ELF-1 (cell line): ENCODE measurements around the gene CAPN1.
"Not testable (repeated sequence)": the region's sequence is repeated elsewhere in the genome, so short reads cannot be mapped to it uniquely, and the experiment has no call there.

Experiments
- DNase-seq: peaks from one replicate; pipeline ENCODE4 v3.0.0-alpha.2; 2016; ENCODE audit warnings: low read depth, low spot score

CAPN1 gene

DNA sequence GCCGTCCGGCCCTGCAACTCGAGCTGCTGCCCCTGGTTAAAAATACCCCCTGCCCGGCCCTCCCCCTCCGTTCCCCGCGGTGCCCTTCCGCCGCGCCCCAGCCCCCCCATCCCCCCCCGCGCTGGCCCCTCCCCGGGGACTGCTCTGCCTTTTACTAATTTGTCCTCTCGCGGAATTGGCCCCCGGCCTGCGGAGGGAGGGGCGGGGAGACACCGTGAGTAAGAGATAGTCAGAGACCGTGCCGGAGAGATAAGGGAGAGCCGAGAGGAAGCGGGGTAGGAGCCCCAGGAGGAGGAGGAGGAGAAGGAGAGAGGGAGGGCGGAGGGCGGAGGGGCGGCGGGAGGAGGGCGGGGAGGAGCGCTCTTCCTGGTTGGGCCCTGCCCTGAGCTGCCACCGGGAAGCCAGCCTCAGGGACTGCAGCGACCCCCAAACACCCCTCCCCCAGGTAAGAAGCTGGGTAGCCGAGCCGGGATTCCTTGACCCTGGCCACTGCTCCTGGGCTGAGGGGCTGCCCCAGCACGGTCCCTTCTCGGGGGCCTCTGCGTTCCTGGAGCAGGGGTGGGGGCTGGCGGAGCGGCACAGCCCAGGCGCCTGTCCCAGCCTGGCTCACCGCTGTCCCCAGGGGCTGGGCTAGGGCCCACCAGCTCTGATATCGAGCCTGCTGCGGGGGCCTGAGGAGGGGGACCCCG, at the start of gene CAPN1:
CAPN1 (plus strand) TSS at position 360 of the 689 bp plus-strand sequence. CDS start 774 bp downstream, outside the sequence.
- DNase-seq = peak; percentile 85

DNA sequence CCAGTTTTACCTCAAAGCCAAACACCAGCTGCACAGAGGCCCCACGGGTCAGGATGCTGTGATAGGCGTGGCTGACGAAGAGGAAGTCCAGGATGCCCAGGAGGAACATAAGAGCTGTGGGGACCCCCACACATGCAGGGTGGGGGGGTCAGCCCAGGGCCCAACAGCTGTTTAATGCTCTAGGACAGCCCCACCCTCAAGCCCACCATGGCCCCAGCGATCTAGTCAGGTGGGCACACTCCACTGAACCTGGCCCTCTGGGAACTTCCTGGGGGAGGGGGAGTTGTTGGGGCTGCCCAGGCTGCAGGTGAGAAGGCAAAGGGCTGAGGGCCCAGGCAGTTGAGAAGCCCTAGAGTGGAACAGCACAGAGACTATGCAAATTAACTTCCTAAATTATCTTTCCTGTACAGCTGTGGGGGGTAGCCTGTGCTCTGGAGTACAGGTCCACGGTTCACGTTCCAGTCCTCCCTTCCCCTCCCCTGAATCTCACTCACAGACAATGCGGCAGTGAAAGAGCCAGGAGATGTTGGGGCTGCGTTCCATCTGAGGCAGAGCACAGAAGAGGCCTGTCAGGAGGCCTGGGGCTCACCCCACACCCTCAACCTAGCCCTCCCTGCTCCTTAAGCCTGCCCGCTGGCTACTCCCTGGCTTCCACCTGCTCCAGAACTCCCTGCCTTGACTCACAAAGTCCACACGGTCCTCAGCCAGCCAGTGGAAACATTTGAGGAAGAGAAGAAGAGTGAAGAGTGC, 49.3 kb upstream of the CAPN1 start:
- no peak for DNase-seq

DNA sequence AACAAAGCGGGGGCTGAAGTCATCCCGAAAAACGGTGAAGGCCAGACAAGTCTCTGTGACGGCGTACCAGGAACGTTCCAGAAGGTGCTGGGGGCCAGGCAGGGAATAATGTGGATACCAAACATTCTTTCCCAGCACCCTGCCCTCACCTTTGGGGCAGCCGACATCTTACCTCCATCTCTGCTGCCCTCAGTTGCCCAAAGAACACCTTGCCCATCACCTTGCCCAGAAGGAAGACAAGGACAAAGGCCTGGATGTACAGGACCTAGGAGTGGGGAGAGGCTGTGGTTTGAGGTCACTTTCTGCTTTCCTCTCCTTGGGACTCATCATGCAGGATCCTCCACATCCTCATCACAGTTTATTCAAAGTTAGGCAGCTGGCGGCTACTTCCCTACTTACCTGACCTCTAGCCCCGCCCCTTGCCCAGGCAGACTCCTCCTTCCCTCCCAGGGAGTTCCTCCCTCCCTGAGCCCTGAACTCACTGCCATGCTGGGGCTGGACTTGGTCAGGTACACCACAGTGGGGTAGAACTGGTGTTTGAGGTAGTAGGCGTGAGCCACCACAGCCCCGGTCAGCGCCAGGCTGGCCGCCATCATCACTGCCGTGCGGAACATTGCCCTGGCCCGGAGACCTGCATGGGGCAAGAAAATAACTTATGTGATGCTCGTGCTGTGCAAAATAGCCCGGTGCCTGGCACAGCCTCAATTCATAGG, 48.6 kb upstream of the CAPN1 start:
- peak; percentile 67 for DNase-seq

DNA sequence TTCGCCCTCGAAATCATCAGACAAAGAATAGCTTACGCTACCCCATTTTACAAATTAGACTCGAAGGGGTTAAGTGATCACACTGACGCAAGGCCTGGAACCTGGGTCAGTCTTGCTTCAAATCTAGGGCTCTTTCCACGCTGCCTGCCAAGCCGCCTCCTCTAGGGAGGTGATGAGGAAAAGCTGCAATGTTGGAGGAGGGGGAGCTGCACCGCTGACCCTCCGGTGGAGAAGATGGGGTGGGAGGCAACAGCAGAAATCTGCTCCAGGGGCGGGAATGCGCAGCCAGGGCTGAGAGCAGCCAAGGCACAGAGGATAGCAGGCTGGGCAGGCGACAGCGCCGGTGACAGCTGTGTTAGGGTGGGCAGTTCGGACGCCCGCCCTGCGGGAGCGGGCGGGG, 48.0 kb upstream of the CAPN1 start:
- no peak for DNase-seq

DNA sequence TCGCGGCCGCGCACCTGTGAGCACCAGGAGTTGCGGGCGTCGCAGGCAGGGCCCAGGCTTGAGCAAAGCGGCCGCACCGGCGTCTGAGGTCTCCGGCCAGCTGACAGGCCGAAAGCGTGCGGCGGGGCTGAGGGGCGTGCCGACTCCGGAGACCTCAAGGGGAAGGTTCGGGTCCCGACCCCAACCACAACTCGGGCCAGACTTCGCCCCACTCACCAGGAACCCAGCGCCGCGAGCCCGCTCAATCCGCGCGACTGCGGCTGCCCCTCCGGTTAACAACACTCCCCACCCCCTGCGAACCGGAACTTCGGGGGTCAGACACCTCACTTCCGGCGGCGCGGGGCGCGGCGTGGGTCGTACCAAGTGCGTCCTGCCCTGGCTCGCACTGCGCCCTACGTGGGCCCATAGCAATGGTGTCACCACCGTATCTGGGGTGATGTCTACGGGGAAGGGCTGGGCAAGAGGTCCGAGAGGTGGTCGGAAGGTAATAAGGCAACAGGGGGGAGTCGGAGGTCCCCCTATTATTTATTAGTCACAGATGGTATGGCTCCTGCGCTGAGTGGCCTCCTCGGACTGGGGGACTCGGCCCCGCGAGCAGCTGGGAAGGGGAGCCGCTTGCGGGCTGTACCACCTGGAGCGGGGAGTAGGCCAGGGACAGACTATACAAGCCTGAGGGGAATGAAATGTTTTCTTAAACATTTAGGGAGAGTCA, 47.3 kb upstream of the CAPN1 start, which contains the start of gene SYVN1:
SYVN1 (minus strand) TSS at position 280 of the 712 bp plus-strand sequence. CDS start 918 bp downstream, outside the sequence.
- DNase-seq = peak; percentile 90

DNA sequence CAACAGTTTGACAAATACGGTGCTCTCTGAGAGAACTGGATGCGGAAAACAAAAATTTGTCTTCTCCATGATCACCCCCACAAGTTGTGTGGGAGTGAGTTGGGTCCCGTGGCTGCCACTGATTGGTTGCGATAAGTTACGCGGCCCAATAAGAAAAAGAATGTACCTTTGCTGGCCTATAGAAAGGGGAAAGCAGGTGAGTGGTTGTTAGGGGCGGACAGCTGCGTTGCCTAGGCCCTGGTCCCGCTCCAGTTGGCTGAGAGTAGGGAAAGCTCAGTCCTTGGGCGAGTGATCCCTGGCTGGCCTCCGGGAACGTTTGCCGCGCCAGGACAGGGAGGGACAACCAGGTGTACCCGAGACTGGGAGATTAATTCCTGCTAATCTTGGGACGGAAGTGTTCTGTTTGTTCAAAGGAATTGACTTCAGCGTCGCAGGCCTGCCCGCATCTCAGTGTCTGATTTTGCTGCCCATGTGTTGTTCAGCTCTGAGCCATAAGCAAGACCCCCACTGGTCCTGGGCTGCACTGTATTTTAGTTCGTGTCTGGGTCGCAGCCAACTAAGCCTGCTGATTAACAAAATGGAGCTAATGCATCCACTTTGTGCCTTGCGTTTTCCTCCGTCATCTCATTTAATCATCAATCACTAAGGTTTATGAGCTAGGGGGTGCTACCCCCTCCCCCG, 46.6 kb upstream of the CAPN1 start:
- peak; percentile 98 for DNase-seq

DNA sequence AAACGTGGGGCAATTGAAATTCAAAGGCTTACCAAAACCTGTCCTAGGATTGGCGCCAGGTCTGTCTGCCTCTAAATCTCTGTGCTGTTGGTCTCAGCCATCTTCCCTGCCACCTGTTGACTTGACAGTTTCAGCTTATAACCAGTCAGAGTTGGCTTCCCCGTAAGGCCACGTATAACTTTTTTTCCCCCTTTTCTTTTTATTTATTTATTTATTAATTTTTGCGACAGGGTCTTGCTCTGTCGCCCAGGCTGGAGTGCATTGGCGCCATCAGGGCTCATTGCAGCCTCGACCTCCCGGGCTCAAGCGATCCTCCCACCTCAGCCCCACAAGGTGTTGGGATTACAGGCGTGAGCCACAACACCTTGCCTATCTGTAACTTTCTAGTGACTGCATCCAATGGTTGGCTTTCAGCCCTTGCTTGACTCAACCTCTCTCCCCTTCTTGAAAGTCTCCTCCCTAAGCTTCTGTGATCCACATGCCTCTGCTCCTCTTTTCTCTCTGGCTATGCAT, 46.0 kb upstream of the CAPN1 start:
- DNase-seq = no peak

DNA sequence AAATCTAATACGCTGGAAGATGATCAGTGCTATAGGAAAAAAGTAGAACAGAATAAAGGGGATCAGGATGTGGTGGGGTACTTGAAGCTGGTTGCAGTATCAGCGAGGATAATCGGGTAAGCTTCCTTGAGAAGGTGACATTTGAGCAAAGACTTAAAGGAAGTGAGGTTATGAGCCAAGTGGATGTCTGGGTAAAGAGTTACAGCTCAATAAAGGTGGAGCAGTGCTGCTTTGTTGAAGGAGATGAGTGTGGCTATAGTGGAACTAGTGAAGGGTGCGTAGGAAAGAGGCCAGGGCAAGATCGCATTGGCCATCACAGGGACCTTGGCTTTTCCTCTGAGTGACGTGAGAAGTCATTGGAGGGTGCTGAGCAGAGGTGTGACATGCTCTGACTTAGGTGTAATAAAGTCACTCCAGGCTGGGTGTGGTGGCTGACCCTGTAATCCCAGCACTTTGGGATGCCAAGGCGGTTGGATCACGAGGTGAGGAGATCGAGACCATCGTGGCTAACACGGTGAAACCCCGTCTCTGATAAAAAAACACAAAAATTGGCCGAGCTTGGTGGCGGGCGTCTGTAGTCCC, 45.1 kb upstream of the CAPN1 start:
- no peak for DNase-seq

DNA sequence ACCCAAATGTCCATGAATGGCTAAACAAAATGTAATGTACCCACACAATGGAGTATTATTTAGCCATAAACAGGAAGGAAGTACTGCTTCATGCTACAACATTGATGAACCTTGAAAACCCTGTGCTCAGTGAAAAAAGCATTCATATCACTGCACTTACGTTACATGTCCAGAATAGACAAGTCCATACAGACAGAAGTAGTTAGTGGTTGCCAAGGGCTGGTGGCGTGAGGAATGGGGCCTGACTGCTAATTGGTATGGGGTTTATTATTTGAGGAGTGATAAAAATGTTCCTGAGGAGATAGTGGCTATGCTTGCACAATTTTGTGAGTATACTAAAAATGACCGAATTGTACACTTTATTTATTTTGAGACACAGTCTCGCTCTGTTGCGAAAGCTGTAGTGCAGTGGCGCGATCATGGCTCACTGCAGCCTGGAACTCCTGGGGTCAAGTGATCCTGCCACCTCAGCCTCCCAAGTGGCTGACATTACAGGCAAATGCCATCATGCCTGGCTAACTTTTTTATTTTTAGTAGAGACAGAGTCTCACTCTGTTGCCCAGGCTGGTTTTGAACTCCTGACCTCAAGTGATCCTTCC, 39.7 kb upstream of the CAPN1 start:
- no peak for DNase-seq

DNA sequence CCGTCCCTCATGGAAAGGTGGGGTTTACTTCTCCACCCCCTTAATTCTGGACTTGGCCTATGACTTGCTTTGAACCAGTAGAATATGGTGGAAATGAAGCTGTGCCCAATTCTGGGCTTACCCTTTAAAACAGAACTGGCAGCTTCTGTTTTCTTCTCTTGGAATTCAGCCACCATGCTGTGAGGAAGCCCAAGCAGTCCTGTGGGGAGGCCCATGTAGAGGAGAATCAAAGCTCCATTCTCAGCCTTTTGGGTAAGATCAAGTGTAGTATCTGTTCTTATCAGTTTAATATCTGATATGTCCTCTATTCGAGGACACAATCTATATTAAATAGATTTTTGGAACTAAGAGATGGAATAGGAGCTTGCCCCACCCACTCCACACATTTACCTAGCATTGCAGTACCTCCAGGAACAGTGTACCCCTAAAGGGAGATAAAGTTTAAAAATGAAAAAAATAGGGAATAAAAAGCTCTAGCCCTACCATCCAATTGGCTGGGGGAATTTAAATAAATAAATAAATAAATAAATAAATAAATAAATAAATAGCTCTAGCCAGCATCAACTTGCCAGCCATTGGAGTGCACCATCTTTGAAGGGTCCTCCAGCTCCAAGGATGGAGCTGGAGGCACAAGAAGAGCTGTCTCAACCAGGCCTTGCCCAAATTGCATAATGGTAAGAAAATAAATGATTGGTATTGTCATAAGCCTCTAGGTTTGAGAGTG, 34.2 kb upstream of the CAPN1 start:
- DNase-seq = no peak

DNA sequence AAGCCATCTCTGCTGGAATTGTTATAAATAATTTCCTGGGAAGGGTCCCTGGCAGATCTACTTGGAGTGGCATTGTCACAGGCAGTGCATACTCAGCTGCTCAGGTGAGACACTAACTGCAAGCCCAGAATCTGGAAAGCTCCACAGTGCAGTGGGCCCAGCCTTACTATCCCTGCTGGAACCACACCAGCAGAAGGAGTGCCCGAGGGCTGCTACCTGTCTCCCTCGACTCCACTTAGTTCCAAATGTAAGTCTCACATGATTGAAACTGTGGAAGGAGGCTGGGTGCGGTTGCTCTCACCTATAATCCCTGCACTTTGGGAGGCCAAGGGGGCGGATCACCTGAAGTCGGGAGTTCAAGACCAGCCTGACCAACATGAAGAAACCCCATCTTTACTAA, 33.1 kb upstream of the CAPN1 start:
- DNase-seq = no peak

DNA sequence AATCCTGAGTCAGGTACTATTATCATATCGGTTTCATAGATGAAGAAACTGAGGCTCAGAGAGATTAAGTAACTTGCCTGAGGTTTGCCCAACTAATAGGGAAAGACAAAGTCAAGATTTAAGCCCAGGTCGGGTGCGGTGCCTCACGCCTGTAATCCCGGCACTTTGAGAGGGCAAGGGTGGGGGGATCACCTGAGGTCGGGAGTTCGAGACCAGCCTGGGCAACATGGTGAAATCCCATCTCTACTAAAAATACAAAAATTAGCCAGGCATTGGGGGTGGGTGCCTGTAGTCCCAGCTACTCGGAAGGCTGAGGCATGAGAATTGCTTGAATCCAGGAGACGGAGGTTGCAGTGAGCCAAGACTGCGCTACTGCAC, 31.6 kb upstream of the CAPN1 start:
- DNase-seq = not testable (repeated sequence)

DNA sequence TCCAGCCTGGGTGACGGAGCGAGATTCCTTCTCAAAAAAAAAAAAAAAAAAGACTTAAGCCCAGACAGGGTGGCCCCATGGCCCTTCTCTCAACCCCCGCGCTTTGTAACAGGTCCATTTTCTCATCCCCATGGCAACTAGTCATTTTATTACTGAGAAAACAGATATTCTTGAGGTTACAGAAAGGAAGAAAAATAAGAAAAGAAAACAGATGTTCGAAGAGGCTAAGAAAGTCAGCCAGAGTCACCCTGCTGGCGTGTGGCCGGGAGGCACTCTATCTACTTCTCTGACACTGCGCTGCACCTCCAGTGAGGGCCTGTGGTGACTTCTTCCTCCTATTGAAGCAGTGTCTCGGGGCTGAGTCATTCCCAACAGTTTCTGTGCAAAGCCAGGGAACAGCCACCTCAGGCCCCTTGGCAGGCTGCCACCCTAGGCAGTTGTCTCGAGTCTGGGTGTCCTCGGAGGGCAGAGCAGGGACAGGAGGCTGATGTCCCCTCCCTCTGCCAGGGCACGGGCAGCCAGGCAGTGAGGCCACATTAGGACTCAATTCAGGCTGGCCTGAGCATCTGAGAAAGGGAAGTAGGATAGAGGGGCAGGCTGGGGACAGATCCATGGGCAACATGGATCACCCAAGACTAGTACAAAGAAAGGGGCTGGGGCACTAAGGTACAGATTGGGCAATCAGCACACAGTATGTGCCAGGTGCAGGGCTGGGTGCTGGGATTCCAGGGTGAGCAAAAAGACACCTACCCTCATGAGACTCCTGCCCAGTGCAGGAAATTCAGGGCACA, 31.0 kb upstream of the CAPN1 start:
- DNase-seq = no peak

DNA sequence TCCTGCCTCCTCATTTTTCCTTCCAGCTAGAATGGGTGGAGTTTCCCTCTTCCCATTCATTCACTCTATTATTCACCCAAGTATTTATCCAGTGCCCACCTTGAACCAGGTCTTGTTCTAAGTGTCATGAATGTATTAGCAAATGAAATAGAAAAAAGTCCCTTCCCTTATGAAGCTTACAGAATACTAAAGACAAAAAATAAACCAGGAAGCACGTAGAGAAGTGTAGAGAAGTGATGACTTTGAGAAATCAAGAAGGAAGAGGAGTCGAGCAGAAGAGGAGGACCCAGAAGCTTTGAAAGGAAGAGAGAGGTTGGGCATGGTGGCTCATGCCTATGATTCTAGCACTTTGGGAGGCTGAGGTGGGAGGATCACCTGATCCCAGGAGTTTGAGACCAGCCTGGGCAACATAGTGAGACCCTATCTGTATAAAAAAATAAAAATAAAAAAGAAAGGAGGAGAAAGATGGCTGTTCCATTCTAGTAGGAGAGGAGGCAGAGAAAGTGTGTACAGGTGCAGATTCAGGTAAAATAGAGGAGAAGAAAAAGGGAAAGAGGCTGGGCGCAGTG, 30.3 kb upstream of the CAPN1 start:
- no peak for DNase-seq

DNA sequence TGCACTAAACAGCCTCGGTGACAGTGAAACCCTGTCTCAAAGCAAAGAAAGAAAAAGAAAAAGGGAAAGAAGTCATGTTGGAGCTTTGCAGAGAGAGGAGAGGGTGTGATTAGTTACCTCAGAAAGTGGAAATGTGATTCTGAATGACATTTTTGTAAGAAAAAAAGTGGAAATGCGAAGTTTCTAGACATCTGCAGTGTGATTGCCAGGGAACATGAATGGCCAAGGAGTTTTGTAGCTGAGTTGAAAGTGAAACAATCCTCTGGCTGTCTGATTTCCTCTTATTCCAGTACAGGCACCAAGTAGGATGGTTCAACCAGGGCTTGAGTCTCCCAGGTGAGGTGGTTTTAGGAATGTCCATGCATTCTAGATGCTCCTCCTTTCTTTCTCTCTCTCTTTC, 29.6 kb upstream of the CAPN1 start:
- DNase-seq = no peak

DNA sequence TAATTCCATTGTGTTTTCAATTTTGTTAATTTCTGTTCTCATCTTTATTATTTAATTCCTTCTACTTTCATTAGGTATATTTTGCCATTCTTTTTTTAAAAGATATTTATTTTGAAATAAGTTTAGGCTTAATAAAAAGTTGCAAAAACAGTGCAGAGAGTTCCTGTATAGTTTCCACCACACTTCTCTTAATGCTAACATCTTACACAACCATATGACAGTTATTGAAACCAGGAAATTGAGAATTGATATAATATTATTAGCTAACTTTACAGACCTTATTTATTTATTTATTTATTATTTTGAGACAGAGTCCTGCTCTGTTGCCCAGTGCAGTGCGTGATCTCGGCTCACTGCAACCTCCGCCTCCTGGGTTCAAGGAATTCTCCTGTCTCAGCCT, 25.5 kb upstream of the CAPN1 start:
- DNase-seq = no peak

DNA sequence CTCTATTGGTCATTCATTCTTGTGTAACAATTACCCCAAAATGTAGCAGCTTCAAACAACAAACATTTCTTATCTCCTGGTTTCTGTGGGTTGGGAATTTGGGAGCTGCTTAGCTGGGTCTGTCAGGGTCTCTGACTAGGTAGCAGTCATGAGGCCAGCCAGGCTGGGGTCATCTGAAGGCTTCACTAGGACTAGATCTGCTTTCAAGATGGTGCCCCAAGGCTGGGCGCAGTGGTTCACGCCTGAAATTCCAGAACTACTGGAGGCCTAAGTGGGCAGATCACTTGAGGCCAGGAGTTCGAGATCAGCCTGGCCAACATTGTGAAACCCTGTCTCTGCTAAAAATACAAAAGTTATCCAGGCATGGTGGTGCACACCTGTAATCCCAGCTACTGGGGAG, 24.8 kb upstream of the CAPN1 start:
- DNase-seq = no peak

DNA sequence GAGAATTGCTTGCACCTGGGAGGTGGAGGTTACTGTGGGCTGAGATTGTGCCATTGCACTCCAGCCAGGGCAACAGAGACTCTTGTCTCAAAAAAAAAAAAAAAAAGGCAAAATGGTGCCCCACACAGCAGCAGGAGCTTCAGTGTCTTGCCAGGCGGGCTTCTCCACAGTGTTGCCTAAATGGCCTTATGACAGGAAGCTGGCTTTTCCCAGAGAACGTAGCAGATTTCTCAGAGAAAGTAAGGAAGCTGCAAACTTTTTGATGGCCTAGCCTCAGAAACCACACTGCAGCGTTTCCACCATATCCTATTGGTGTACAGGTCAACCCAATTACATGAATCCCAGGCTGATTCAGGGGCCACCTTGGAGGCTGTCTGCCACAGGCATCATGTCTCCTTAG, 24.4 kb upstream of the CAPN1 start:
- DNase-seq = no peak

DNA sequence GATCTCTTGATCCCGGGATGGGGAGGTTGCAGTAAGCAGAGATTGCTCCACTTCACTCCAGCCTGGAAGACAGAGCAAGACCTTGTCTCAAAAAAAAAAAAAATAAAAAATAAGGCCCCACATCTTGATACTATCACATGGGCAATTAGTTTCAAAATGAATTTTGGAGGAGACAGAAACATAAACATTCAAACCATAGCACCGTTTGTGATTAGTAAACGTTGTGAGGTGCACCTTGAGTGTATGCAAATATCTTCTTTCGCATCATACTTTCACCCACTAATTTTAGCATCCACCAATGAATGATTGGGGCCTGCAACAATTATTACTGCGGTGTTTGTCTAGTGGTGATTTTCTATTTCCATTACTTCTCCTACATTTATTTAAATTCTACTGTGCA, 22.7 kb upstream of the CAPN1 start:
- DNase-seq = no peak
